Heart left ventricle (tissue), 13 donors: Measurements from ENCODE around the gene PSG1.
"Not testable (repeated sequence)": the region's sequence is repeated elsewhere in the genome, so short reads cannot be mapped to it uniquely, and the experiment has no call there.

Experiments
- POLR2A ChIP-seq, 2 donors: fragments of 450-650 bp; IDR thresholded peaks; one replicate each; pipeline ENCODE4 v1.6.1; 2017; ENCODE audit warnings: antibody characterized with exemption in 2 of 2, mild to moderate bottlenecking in 2 of 2, moderate library complexity in 2 of 2
- TF ChIP-seq, protein P1 (sequence below), 12 donors: fragments of 200-600 bp; sonication (generic) in 4 of 12; IDR thresholded peaks; one replicate each; pipeline versions ENCODE4 v1.5.0 to v1.8.0; 2018 to 2022; ENCODE audit warnings: antibody characterized with exemption in 12 of 12, mild to moderate bottlenecking in 5 of 12
- donor health status: ischemic (EF 13 %, LVEDD 7.1; RV severe dilation, severe dysfunction).
- donor health status: DM: no; HTN: yes; CAD: no.
- donor health status: DM: no; HTN: no; CAD: no.
- donor health status: ischemic (EF 25% LVEDD 6.9; RV normal size, moderate dysfunction).
- donor health status: ischemic (EF 25% LVEDD 5.7; RV mildly dilated, moderate dysfunction).
- donor health status: ischemic (EF 35%, LVEDD 5.7; RV mildly dilated, moderate dysfunction).
- donor health status: nonischemic (EF 11% LVEDD 7.7; RV severe dilation, severe dysfunction).
- donor health status: DM: yes; HTN: yes; CAD: no.
- donor health status: PGD.
- donor health status: ischemic (EF 29% LVEDD 5.4; RV normal size, mild dysfunction).
- donor health status: nonischemic (EF 23%, LVEDD 6.1; RV moderate dilation, normal function).

DNA sequence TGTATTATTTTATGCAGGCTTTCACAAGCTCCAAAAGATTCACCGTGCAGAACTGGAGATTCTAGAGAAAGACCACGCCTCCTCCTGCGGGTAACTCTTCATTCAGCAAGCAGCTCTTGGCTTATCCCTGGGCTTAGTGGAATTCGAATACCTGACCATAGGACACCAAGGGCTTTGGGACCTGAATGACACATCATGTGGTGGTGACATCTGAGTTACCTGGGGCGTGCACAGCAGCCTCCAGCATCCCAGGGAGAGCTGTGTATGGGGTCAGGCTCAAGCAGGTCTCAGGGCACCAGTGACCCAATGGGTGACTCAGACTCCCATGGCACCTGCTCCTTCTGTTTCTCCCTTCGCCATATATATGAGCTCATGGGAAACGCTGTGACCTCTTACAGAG, 10.9 kb upstream of the PSG1 start:
- TF ChIP-seq, protein P1, sequence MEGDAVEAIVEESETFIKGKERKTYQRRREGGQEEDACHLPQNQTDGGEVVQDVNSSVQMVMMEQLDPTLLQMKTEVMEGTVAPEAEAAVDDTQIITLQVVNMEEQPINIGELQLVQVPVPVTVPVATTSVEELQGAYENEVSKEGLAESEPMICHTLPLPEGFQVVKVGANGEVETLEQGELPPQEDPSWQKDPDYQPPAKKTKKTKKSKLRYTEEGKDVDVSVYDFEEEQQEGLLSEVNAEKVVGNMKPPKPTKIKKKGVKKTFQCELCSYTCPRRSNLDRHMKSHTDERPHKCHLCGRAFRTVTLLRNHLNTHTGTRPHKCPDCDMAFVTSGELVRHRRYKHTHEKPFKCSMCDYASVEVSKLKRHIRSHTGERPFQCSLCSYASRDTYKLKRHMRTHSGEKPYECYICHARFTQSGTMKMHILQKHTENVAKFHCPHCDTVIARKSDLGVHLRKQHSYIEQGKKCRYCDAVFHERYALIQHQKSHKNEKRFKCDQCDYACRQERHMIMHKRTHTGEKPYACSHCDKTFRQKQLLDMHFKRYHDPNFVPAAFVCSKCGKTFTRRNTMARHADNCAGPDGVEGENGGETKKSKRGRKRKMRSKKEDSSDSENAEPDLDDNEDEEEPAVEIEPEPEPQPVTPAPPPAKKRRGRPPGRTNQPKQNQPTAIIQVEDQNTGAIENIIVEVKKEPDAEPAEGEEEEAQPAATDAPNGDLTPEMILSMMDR (IDR thresholded peaks at IDR 0.05) = not testable (repeated sequence)
- TF ChIP-seq POLR2A (IDR thresholded peaks at IDR 0.05) = not testable (repeated sequence)
